Measurements from ENCODE around the gene MICAL2.

The MICAL2 gene

GRCh38 chr11:12280199-12280837 is 169.9 kb downstream of the MICAL2 start:
- no peak for DNase-seq (ENCODE audit: low spot score in 2 of 2)
- no peaks in the 10 kb centered on the region for H3K36me3 Mint-ChIP-seq
- peak overlapping the region; percentile 81 for H3K27ac Mint-ChIP-seq
- no peak overlapping the region for H3K4me3 Mint-ChIP-seq
- no peaks in the 10 kb centered on the region for H3K9me3 Mint-ChIP-seq
- peaks cover 15% of the 10 kb centered on the region for H3K4me1 Mint-ChIP-seq
- no peak for ATAC-seq

- Mint-ChIP-seq H3K27ac (peak overlapping the region; percentile 81), H3K4me1 (peaks cover 15% of the 10 kb centered on the region), H3K36me3 (no peaks in the 10 kb centered on the region), H3K4me3 (no peak overlapping the region), H3K9me3 (no peaks in the 10 kb centered on the region)
- ATAC-seq: peak; percentile 73
- peak in 1 of 2 donors; percentile 47 for DNase-seq (ENCODE audit: low spot score in 2 of 2)
Observed at GRCh38 chr11:12280838-12281565, 170.6 kb downstream of the MICAL2 start.

- no peaks in the 10 kb centered on the region for H3K9me3 Mint-ChIP-seq
- ATAC-seq (peak; percentile 53), DNase-seq (ENCODE audit: low spot score in 2 of 2) (peak; percentile 68 to 88)
- H3K4me1 Mint-ChIP-seq: peaks cover 15% of the 10 kb centered on the region
- H3K4me3 Mint-ChIP-seq: no peak overlapping the region
- H3K36me3 Mint-ChIP-seq: no peaks in the 10 kb centered on the region
- peak overlapping the region; percentile 58 for H3K27ac Mint-ChIP-seq
Observed at GRCh38 chr11:12281571-12282478, 171.4 kb downstream of the MICAL2 start.

- DNase-seq (ENCODE audit: low spot score in 2 of 2): no peak
- Mint-ChIP-seq H3K9me3 (no peaks in the 10 kb centered on the region), H3K4me1 (peaks cover 15% of the 10 kb centered on the region), H3K27ac (no peak overlapping the region), H3K36me3 (no peaks in the 10 kb centered on the region), H3K4me3 (no peak overlapping the region)
- no peak for ATAC-seq
Observed at GRCh38 chr11:12282676-12283075, 172.3 kb downstream of the MICAL2 start.

GRCh38 chr11:12284316-12285050 is 174.1 kb downstream of the MICAL2 start:
- DNase-seq (ENCODE audit: low spot score in 2 of 2) (peak; percentile 0 to 22), ATAC-seq (no peak)
- Mint-ChIP-seq H3K4me3 (no peak overlapping the region), H3K27ac (no peak overlapping the region), H3K4me1 (peaks cover 16% of the 10 kb centered on the region), H3K9me3 (no peaks in the 10 kb centered on the region), H3K36me3 (no peaks in the 10 kb centered on the region)

GRCh38 chr11:12285106-12285505 is 174.7 kb downstream of the MICAL2 start:
- Mint-ChIP-seq H3K36me3 (no peaks in the 10 kb centered on the region), H3K27ac (no peak overlapping the region), H3K4me3 (no peak overlapping the region), H3K4me1 (peaks cover 22% of the 10 kb centered on the region), H3K9me3 (no peaks in the 10 kb centered on the region)
- DNase-seq (ENCODE audit: low spot score in 2 of 2) (peak in 1 of 2 donors; percentile 25), ATAC-seq (no peak)

GRCh38 chr11:12285811-12286222 is 175.4 kb downstream of the MICAL2 start:
- DNase-seq (ENCODE audit: low spot score in 2 of 2) (peak in 1 of 2 donors; percentile 41), ATAC-seq (no peak)
- H3K4me3 Mint-ChIP-seq: no peak overlapping the region
- no peaks in the 10 kb centered on the region for H3K36me3 Mint-ChIP-seq
- H3K9me3 Mint-ChIP-seq: no peaks in the 10 kb centered on the region
- H3K4me1 Mint-ChIP-seq: peaks cover 20% of the 10 kb centered on the region
- H3K27ac Mint-ChIP-seq: no peak overlapping the region

- Mint-ChIP-seq H3K27ac (no peak overlapping the region), H3K36me3 (no peaks in the 10 kb centered on the region), H3K4me1 (peaks cover 13% of the 10 kb centered on the region), H3K9me3 (no peaks in the 10 kb centered on the region), H3K4me3 (no peak overlapping the region)
- no peak for ATAC-seq
- DNase-seq (ENCODE audit: low spot score in 2 of 2): no peak
Observed at GRCh38 chr11:12286606-12287005, 176.2 kb downstream of the MICAL2 start.

GRCh38 chr11:12287009-12287373 is 176.6 kb downstream of the MICAL2 start:
- Mint-ChIP-seq H3K4me3 (no peak overlapping the region), H3K4me1 (peaks cover 13% of the 10 kb centered on the region), H3K36me3 (no peaks in the 10 kb centered on the region), H3K9me3 (no peaks in the 10 kb centered on the region), H3K27ac (no peak overlapping the region)
- ATAC-seq (no peak), DNase-seq (ENCODE audit: low spot score in 2 of 2) (no peak)

- H3K27ac Mint-ChIP-seq: peak overlapping the region; percentile 54
- no peaks in the 10 kb centered on the region for H3K9me3 Mint-ChIP-seq
- no peaks in the 10 kb centered on the region for H3K36me3 Mint-ChIP-seq
- peak; percentile 25 for ATAC-seq
- H3K4me3 Mint-ChIP-seq: no peak overlapping the region
- H3K4me1 Mint-ChIP-seq: peaks cover 17% of the 10 kb centered on the region
- peak in 1 of 2 donors; percentile 42 for DNase-seq (ENCODE audit: low spot score in 2 of 2)
Observed at GRCh38 chr11:12287374-12288211, 177.2 kb downstream of the MICAL2 start.

GRCh38 chr11:12288212-12288930 is 178.0 kb downstream of the MICAL2 start:
- Mint-ChIP-seq H3K4me1 (peaks cover 17% of the 10 kb centered on the region), H3K36me3 (no peaks in the 10 kb centered on the region), H3K9me3 (no peaks in the 10 kb centered on the region), H3K4me3 (no peak overlapping the region), H3K27ac (peak overlapping the region; percentile 54)
- DNase-seq (ENCODE audit: low spot score in 2 of 2) (peak; percentile 29 to 67), ATAC-seq (peak; percentile 12)

GRCh38 chr11:12288931-12289666 is 178.7 kb downstream of the MICAL2 start:
- ATAC-seq: no peak
- Mint-ChIP-seq H3K36me3 (no peaks in the 10 kb centered on the region), H3K4me1 (peaks cover 17% of the 10 kb centered on the region), H3K27ac (peak overlapping the region; percentile 17), H3K4me3 (no peak overlapping the region), H3K9me3 (no peaks in the 10 kb centered on the region)
- no peak for DNase-seq (ENCODE audit: low spot score in 2 of 2)
